Kidney epithelial cell (primary cell): ENCODE data around the gene GRWD1. TPM values are rescaled to one million over a fixed set of nuclear protein-coding genes. Genes with fewer than 3 reads are reported as not detected.

ENCODE experiments used
- DNase-seq: peaks from one replicate; pipeline ENCODE4 v3.0.0-alpha.2; 2010; ENCODE audit warnings: low read depth
- H3K27me3 ChIP-seq: 2 replicates; pipeline ENCODE4 v1.6.0; 2011; ENCODE audit warnings: low read length; ENCODE audit not compliant: control insufficient read depth, insufficient read depth
- H3K36me3 ChIP-seq: 2 replicates; pipeline ENCODE4 v1.5.1; 2011; ENCODE audit warnings: low read length; ENCODE audit not compliant: control insufficient read depth, insufficient read depth
- H3K4me3 ChIP-seq: 2 replicates; pipeline ENCODE4 v1.5.1; 2011; ENCODE audit warnings: low read depth, mild to moderate bottlenecking, control low read depth, low read length
- CTCF ChIP-seq: IDR thresholded peaks from 2 replicates; pipeline ENCODE4 v1.5.1; 2011; ENCODE audit warnings: mild to moderate bottlenecking, moderate library complexity, low read length, control low read depth, inconsistent platforms; ENCODE audit not compliant: insufficient read depth, poor library complexity, severe bottlenecking
- total RNA-seq: library from RNA; depleted of rRNA; stranded (reverse); fragments of >200 nt; gene quantifications from 2 replicates; pipeline ENCODE4 v1.2.3, GENCODE V29; 2015

The GRWD1 gene
- total RNA-seq, 1 donor from 2014 or later = 47.1 TPM

GRCh38 chr19:48441360-48442050, 4.3 kb upstream of the GRWD1 start:
- DNase-seq = no peak
- Histone ChIP-seq H3K4me3 (no peak overlapping the region), H3K27me3 (peaks cover 24% of the 10 kb centered on the region), H3K36me3 (no peaks in the 10 kb centered on the region)
- no peak for TF ChIP-seq CTCF

DNA sequence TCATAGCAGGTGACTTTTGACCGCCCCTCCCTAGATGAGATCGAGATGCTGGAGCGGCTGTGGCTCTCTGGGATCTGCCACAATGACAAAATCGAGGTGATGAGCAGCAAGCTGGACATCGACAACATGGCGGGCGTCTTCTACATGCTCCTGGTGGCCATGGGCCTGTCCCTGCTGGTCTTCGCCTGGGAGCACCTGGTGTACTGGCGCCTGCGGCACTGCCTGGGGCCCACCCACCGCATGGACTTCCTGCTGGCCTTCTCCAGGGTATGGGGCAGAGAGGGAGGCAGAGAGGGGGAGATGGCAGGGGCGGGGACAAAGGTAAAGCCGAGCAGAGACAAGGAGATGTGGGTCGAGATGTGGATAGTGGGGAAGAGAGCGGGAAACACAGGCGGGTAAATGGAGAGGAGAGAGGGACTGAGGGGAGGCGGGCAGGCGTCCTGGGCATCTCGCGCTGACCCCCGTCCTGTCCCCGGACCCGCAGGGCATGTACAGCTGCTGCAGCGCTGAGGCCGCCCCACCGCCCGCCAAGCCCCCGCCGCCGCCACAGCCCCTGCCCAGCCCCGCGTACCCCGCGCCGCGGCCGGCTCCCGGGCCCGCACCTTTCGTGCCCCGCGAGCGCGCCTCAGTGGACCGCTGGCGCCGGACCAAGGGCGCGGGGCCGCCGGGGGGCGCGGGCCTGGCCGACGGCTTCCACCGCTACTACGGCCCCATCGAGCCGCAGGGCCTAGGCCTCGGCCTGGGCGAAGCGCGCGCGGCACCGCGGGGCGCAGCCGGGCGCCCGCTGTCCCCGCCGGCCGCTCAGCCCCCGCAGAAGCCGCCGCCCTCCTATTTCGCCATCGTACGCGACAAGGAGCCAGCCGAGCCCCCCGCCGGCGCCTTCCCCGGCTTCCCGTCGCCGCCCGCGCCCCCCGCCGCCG, 3.4 kb upstream of the GRWD1 start:
- DNase-seq = no peak
- no peak overlapping the region for H3K4me3 ChIP-seq
- H3K36me3 ChIP-seq = no peaks in the 10 kb centered on the region
- TF ChIP-seq CTCF = no peak
- H3K27me3 ChIP-seq = peaks cover 24% of the 10 kb centered on the region

- DNase-seq = no peak
- H3K27me3 ChIP-seq = peaks cover 24% of the 10 kb centered on the region
- TF ChIP-seq CTCF = no peak
- H3K4me3 ChIP-seq = no peak overlapping the region
- H3K36me3 ChIP-seq = no peaks in the 10 kb centered on the region
Observed at GRCh38 chr19:48443256-48443655, 2.5 kb upstream of the GRWD1 start.

DNA sequence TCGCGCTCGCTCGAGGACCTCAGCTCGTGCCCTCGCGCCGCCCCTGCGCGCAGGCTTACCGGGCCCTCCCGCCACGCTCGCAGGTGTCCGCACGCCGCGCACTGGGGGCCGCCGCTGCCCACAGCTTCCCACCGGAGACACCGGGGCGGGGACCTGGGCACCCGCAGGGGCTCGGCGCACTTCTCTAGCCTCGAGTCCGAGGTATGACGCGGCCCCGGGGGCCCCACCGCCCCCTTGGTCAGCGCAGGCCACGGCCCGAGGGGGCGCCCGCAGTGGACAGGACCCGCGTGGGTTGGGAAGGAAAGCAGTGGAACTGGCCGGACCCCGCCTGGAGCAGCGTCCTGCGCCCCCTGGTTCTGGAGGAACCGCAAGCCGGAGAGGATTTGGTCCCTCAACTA, 2.1 kb upstream of the GRWD1 start:
- H3K27me3 ChIP-seq = peaks cover 24% of the 10 kb centered on the region
- no peak for DNase-seq
- H3K4me3 ChIP-seq = no peak overlapping the region
- H3K36me3 ChIP-seq = no peaks in the 10 kb centered on the region
- TF ChIP-seq CTCF = no peak

DNA sequence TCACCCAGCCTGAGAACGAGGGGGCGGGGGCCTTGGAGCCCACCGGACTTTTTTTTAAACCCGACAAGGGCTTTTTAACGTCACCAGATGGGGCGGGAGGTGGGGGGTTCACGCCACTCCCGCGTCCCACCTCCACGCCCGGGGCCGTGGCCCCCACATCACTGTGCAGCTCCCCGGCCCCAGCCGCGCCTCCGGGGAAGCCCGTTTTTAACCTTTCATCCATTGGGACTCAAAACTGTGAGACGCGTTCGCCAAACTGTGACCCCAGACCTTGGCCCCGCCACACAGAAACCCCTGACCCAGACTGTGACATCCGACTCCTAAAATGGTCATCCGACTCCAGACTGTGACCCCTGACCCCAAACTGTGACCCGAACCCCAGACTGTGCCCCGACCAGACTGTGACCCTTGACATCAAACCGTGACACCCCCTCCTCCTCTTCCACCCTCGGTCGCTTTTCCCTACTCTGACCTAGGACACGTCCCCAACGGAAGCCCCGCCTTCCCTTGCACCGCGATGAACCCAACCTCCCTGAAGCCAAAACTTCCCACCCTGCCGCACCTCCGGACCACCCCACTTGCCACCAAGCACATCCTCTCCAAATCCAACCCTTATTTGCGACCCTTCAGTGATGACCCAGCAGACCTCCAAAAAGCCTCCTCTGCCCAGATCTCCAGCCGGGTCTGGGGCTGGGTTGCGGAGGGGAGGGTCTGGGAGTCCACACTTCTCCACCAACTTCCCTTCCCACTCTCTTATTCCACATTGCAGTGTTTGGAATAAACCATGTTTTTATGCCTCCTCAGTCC, 1.5 kb upstream of the GRWD1 start:
- H3K4me3 ChIP-seq = no peak overlapping the region
- no peak for TF ChIP-seq CTCF
- no peaks in the 10 kb centered on the region for H3K36me3 ChIP-seq
- DNase-seq = no peak
- H3K27me3 ChIP-seq = peaks cover 24% of the 10 kb centered on the region
